Omental fat pad (tissue), 4 donors: ENCODE measurements around the gene MPPED2. TPM values are rescaled to one million over a fixed set of nuclear protein-coding genes. Genes with fewer than 3 reads are reported as not detected.

ENCODE experiments used
- ATAC-seq: fragments of 150-250 bp; one replicate; pipeline ENCODE4 v1.9.1; 2016; ENCODE audit warnings: mild to moderate bottlenecking, moderate library complexity; ENCODE audit not compliant: low FRiP score
- DNase-seq: peaks from one replicate; pipeline ENCODE4 v3.0.0-alpha.2; 2019; ENCODE audit warnings: low spot score
- total RNA-seq, 4 donors: library from RNA; depleted of rRNA; stranded (reverse); fragments of >200 nt; gene quantifications; one replicate each; pipeline ENCODE4 v1.1.0, GENCODE V29; 2016
- TF ChIP-seq, protein P1 (sequence below), 3 donors: fragments of 450-650 bp; IDR thresholded peaks; one replicate each; pipeline ENCODE4 v1.5.1; 2016 to 2017; ENCODE audit warnings: antibody characterized with exemption in 3 of 3, mild to moderate bottlenecking in 3 of 3, moderate library complexity in 2 of 3

Gene MPPED2
- total RNA-seq, 4 donors from 2014 or later, result 5.6 to 12.0 (median 8.7) TPM

DNA sequence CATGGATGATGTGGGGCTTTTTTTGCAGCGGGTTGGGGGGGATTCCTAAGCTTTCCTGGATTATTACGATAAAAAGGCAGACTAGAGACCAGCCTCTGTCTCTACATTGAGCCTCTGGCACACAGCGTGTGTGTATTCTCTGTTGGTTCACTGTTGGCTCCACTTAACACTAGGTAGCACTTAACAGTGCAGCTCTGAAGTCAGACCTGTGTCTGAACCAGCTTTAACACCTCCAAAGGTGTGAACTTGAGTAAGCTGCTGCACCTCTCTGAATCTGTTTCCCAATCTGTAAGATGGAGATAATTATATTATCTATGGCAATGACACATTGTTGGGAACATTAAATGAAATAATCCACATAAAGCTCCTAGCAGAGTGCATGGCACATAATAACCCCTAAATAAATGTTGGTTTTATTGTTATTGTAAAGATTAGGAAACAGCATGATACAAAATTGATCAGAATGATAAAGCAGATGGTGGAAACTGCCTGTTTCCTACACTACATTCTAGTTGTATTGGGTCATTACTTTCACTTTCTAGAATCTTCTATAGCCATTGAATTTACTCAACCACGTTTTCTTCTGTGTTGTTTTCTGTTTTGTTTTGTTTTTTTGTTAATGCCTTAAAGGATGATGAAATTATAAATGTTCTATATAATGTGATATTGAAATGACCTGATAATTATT, 154.9 kb downstream of the MPPED2 start:
- TF ChIP-seq, protein P1, sequence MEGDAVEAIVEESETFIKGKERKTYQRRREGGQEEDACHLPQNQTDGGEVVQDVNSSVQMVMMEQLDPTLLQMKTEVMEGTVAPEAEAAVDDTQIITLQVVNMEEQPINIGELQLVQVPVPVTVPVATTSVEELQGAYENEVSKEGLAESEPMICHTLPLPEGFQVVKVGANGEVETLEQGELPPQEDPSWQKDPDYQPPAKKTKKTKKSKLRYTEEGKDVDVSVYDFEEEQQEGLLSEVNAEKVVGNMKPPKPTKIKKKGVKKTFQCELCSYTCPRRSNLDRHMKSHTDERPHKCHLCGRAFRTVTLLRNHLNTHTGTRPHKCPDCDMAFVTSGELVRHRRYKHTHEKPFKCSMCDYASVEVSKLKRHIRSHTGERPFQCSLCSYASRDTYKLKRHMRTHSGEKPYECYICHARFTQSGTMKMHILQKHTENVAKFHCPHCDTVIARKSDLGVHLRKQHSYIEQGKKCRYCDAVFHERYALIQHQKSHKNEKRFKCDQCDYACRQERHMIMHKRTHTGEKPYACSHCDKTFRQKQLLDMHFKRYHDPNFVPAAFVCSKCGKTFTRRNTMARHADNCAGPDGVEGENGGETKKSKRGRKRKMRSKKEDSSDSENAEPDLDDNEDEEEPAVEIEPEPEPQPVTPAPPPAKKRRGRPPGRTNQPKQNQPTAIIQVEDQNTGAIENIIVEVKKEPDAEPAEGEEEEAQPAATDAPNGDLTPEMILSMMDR (IDR thresholded peaks at IDR 0.05), result no peak
- DNase-seq, result no peak
- no peak for ATAC-seq

DNA sequence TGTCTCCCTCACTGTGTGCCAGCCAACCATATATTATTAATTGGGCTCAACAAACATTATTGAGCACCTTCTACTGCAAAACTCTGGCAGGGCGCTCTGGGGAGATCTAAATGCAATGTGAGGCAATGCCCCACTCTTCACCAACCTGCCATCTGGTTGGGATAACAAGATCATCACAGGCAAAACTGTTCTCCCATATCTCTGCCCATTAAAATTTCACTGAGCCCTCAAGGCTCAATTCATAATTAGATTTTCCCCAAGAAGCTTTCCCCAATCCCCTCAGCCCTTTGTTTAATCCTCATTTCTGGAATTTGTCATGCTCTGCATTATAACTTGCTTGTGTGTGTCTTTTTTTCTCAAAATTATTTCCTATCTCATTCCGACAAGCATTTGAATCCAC, 156.6 kb downstream of the MPPED2 start:
- DNase-seq, result no peak
- TF ChIP-seq, protein P1 (IDR thresholded peaks at IDR 0.05), result no peak
- no peak for ATAC-seq

DNA sequence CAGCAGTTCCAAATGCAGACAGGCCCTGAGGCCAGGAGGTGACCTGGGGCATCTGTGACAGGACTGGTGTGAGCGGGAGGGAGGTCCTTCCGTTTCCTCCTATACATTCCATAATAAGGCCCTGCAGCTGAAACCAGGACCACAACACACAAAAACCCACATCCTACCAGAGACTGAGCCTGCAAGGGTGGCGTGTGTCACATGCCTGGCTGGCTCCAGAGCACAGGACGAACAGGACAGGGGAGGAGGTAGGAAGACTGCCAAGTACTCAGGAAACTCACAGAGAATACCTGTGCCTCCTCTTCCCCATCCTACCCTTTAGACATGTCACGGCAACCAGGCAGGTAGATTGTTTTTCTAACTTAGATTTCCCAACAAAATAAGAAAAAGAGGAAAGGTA, 159.4 kb downstream of the MPPED2 start:
- TF ChIP-seq, protein P1 (IDR thresholded peaks at IDR 0.05), result no peak
- no peak for ATAC-seq
- DNase-seq, result no peak

DNA sequence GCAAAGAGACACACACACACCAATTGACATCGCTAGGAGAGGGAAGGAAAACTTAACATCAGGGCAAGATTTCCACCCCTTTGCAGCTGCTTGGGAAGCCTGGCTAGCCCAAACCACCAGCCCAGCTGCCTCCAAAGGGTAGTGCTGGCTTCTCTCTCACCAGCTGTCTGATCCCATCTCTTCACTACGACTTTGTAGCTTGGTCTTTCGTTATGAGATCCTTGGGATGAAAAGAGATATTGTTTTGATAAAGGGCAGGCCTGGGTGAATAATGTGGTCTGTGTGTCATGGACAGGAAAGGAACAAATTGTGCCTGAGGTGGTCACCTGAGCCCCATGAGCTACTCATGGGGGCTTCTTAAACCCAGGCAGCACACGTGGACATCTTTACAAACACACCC, 161.3 kb downstream of the MPPED2 start:
- no peak for ATAC-seq
- DNase-seq, result no peak
- TF ChIP-seq, protein P1 (IDR thresholded peaks at IDR 0.05), result no peak

DNA sequence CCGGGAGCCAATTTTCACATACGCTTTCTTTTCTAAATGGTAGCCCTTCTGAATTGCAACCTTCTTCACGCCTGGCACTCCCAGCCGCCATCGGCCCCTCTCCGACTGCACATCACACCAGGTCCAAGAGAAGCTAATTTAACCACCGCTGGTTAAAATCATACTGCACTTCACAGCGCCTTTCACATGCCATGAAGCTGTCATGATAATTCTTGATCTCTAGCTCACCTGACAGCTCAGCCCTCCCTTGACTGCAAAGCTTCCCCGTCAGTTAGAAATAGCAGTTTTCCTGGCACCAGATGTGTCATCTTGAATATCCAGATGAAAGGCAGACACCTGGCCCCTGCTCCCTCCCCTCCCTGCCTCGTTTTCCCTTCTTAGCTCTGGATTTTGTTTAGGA, 161.8 kb downstream of the MPPED2 start:
- ATAC-seq (no peak), DNase-seq (no peak)
- TF ChIP-seq, protein P1 (IDR thresholded peaks at IDR 0.05), result no peak

DNA sequence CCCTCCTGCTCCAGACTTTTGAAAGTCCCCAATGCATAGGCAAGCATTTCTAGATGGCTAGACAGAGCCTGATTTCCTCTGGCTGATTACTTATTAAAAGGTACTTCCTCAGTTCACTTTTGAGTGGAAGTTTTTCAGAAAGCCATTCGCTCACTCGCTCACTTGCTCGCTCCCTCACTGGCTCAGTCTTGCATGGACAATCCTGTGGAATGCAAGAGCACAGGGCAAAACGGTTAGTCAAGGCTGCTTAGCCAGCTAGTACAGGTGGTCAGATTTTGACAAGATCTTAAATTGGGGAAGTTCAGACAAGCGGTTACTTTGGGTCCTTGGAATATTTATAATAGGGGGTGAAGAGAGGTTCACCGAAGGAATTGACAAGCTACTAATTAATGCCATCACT, 162.3 kb downstream of the MPPED2 start:
- no peak for ATAC-seq
- TF ChIP-seq, protein P1 (IDR thresholded peaks at IDR 0.05), result no peak
- DNase-seq, result no peak

DNA sequence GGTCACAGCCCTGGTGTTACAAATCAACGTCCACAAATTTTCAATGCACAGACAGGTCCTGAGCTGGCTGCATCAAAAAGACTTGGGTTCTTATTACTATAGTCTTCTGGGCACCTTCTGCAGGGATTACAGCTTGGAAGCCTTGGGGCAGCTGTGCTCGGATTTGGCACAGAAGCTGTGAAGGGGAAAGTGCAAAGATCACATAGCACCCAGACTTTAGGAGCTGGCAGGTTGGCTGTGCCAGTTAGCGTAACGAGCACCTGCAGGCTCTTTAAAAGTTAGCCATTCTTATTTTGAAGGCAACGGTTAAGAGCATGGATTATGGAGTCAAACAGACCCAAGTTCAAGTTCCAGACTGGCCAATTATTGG, 162.9 kb downstream of the MPPED2 start:
- ATAC-seq (no peak), DNase-seq (no peak)
- TF ChIP-seq, protein P1 (IDR thresholded peaks at IDR 0.05), result no peak
